NT2/D1 (cell line): ENCODE data around the gene KCNJ12.
"Not testable (repeated sequence)": the region's sequence is repeated elsewhere in the genome, so short reads cannot be mapped to it uniquely, and the experiment has no call there.

Experiments
- SUZ12 ChIP-seq: IDR thresholded peaks from 2 replicates; pipeline ENCODE4 v1.6.1; 2011; ENCODE audit not compliant: insufficient read length, insufficient read depth; ENCODE audit errors: extremely low read depth
- YY1 ChIP-seq: IDR thresholded peaks from 2 replicates; pipeline ENCODE4 v1.6.1; 2011; ENCODE audit not compliant: insufficient read length, insufficient read depth
- ZNF274 ChIP-seq: IDR thresholded peaks from 2 replicates; pipeline ENCODE4 v1.6.1; 2011; ENCODE audit warnings: mild to moderate bottlenecking, low read depth, low read length

DNA sequence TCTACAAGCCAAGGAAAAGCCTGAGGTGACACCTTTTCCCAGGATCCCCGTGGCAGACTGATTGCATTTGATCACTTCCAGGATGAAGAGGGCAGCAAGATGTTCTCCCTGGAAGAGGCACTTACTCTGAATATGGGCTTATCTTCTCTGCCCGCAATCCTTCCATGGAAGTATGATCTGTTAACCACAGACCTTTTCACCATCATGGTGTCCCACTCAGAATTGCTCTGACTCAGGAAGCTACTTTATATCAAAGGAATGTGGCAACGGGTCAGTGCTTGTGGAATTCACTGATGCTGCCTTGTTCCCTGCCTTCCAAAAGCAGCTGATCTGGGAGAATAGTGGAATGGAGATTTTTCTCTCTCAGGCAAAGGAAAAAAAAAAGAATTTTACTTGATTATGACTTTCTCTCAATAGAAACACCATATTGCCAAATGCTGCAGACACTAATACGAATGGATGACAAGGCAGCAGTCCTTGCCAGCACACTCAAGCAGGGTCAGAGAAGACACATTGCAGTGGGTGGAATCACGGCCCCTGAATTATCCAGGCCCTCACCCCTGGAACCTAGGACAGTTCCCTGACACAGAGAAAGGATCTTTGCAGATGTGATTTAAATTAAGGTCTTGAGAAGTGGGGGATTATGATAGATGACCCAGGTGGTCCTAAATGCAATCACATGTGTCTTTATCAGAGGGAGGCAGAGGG lies 53.9 kb downstream of the KCNJ12 start:
- TF ChIP-seq ZNF274, YY1, SUZ12: not testable (repeated sequence)
